Liver (tissue), 9 donors: ENCODE results near the gene CD40. TPM values are rescaled to one million over a fixed set of nuclear protein-coding genes. Genes with fewer than 3 reads are reported as not detected.

ENCODE experiments used
- DNase-seq: peaks from one replicate; pipeline ENCODE4 v3.0.0-alpha.2; 2017; ENCODE audit warnings: low spot score
- H3K27ac ChIP-seq, 2 donors: one replicate each; pipeline ENCODE4 v1.7.0; 2013; ENCODE audit warnings: inconsistent platforms in 2 of 2, low read length in 2 of 2, control low read depth in 1 of 2, low read depth in 1 of 2, mild to moderate bottlenecking in 1 of 2
- H3K27me3 ChIP-seq, 4 donors: one replicate each; pipeline versions ENCODE4 v1.6.1 to v1.7.0; 2013; ENCODE audit warnings: low read length in 3 of 4, inconsistent platforms in 1 of 4, mild to moderate bottlenecking in 1 of 4, moderate library complexity in 1 of 4; ENCODE audit not compliant: control insufficient read depth in 4 of 4, insufficient read depth in 4 of 4
- H3K36me3 ChIP-seq, 4 donors: one replicate each; pipeline versions ENCODE4 v1.6.1 to v1.7.0; 2013; ENCODE audit warnings: low read length in 3 of 4, mild to moderate bottlenecking in 3 of 4, low read depth in 1 of 4, moderate library complexity in 1 of 4; ENCODE audit not compliant: control insufficient read depth in 4 of 4, insufficient read depth in 3 of 4
- H3K4me1 ChIP-seq, 4 donors: one replicate each; pipeline versions ENCODE4 v1.6.1 to v1.7.0; 2013; ENCODE audit warnings: low read length in 3 of 4, mild to moderate bottlenecking in 3 of 4, moderate library complexity in 1 of 4; ENCODE audit not compliant: control insufficient read depth in 4 of 4, insufficient read depth in 4 of 4
- H3K4me3 ChIP-seq, 3 donors: one replicate each; pipeline versions ENCODE4 v1.6.1 to v1.7.0; 2013; ENCODE audit warnings: low read length in 3 of 3, control low read depth in 1 of 3, low read depth in 1 of 3, mild to moderate bottlenecking in 1 of 3
- H3K9ac ChIP-seq, 2 donors: one replicate each; pipeline ENCODE4 v1.7.0; 2013; ENCODE audit warnings: low read length in 2 of 2, mild to moderate bottlenecking in 2 of 2, moderate library complexity in 2 of 2, control low read depth in 1 of 2, low read depth in 1 of 2
- H3K9me3 ChIP-seq, 4 donors: one replicate each; pipeline versions ENCODE4 v1.6.1 to v1.7.0; 2013; ENCODE audit warnings: low read length in 3 of 4; ENCODE audit not compliant: control insufficient read depth in 4 of 4
- FOXA1 ChIP-seq: IDR thresholded peaks from 2 replicates; pipeline ENCODE4 v1.6.1; 2016; ENCODE audit warnings: antibody characterized with exemption
- FOXA2 ChIP-seq: IDR thresholded peaks from 2 replicates; pipeline ENCODE4 v1.6.1; 2016; ENCODE audit warnings: antibody characterized with exemption
- GABPA ChIP-seq, 2 donors: IDR thresholded peaks in 1 of 2; conservative IDR thresholded peaks in 1 of 2; 2 replicates each; pipeline ENCODE4 v1.6.1; 2016; ENCODE audit warnings: antibody characterized with exemption in 2 of 2, mild to moderate bottlenecking in 1 of 2, moderate library complexity in 1 of 2
- HNF4A ChIP-seq, 2 donors: conservative IDR thresholded peaks; 2 replicates each; pipeline ENCODE4 v1.6.1; 2016; ENCODE audit warnings: antibody characterized with exemption in 2 of 2, mild to moderate bottlenecking in 2 of 2
- HNF4G ChIP-seq: IDR thresholded peaks from 2 replicates; pipeline ENCODE4 v1.6.1; 2016; ENCODE audit warnings: antibody characterized with exemption
- JUND ChIP-seq, 2 donors: IDR thresholded peaks; 2 replicates each; pipeline ENCODE4 v1.6.1; 2016; ENCODE audit warnings: antibody characterized with exemption in 2 of 2
- MAX ChIP-seq: IDR thresholded peaks from 2 replicates; pipeline ENCODE4 v1.6.1; 2016; ENCODE audit warnings: antibody characterized with exemption
- NR2F2 ChIP-seq: IDR thresholded peaks from 2 replicates; pipeline ENCODE4 v1.6.1; 2016; ENCODE audit warnings: antibody characterized with exemption
- RAD21 ChIP-seq, 2 donors: IDR thresholded peaks; 2 replicates each; pipeline ENCODE4 v1.6.1; 2016; ENCODE audit warnings: antibody characterized with exemption in 2 of 2, mild to moderate bottlenecking in 2 of 2
- RXRA ChIP-seq, 2 donors: IDR thresholded peaks; 2 replicates each; pipeline ENCODE4 v1.6.1; 2017 to 2018; ENCODE audit warnings: antibody characterized with exemption in 2 of 2, mild to moderate bottlenecking in 1 of 2
- TAF1 ChIP-seq: conservative IDR thresholded peaks from 2 replicates; pipeline ENCODE4 v1.6.1; 2016; ENCODE audit warnings: antibody characterized with exemption, mild to moderate bottlenecking
- WGBS: extraction: QIAGEN DNeasy Blood & Tissue Kit; methylation state at CpG from one replicate; pipeline ENCODE4 v1.1.7; 2013; 5-methylcytosine and 5-hydroxymethylcytosine counted together
- polyA plus RNA-seq, 2 donors: library from polyadenylated mRNA; stranded (reverse) in 1 of 2; unstranded in 1 of 2; fragments of 200-250 nt in 1 of 2; fragments of >200 nt in 1 of 2; fragmentation: Nextera tagmentation in 1 of 2; extraction: Ambion mirVana in 1 of 2; gene quantifications; one replicate each; pipeline versions ENCODE4 v1.2.1 to v1.2.3, GENCODE V29; 2013 to 2015
- total RNA-seq, 2 donors: library from RNA; depleted of rRNA; stranded (reverse); fragments of >200 nt; gene quantifications; one replicate each; pipeline ENCODE4 v1.2.3, GENCODE V29; 2014
- TF ChIP-seq, protein P1 (sequence below): IDR thresholded peaks from 2 replicates; pipeline ENCODE4 v1.6.1; 2016; ENCODE audit warnings: antibody characterized with exemption
- TF ChIP-seq, protein P2 (sequence below): fragments of 150-350 bp; IDR thresholded peaks from 2 replicates; pipeline ENCODE4 v1.5.1; 2017; ENCODE audit warnings: improper control_type of control experiment, low read depth, low read length; ENCODE audit not compliant: missing input control
- TF ChIP-seq, protein P3 (sequence below): IDR thresholded peaks from 2 replicates; pipeline ENCODE4 v1.6.1; 2016; ENCODE audit warnings: antibody characterized with exemption, mild to moderate bottlenecking
- TF ChIP-seq, protein P4 (sequence below): IDR thresholded peaks from 2 replicates; pipeline ENCODE4 v1.6.1; 2016; ENCODE audit warnings: antibody characterized with exemption
- donor health status: healthy.
- donor health status: healthy.
- donor health status: healthy.
- donor health status: healthy.
- donor health status: healthy.

CD40 gene
- total and polyA plus RNA-seq, 4 donors: 2.2 to 9.4 (median 6.0) TPM

GRCh38 chr20:46159101-46159897 is 41.2 kb downstream of the CD40 start (continued):
- TF ChIP-seq, protein P1, sequence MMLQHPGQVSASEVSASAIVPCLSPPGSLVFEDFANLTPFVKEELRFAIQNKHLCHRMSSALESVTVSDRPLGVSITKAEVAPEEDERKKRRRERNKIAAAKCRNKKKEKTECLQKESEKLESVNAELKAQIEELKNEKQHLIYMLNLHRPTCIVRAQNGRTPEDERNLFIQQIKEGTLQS: no peak
- TF ChIP-seq JUND (IDR thresholded peaks at IDR 0.05): no peak
- TF ChIP-seq FOXA2: no peak
- no peak for TF ChIP-seq TAF1
- no peak for TF ChIP-seq RAD21 (IDR thresholded peaks at IDR 0.05)
- no peak for TF ChIP-seq GABPA (IDR thresholded peaks at IDR 0.05 in 1 of 2, conservative IDR thresholded peaks at IDR 0.05 in 1 of 2)
- no peak for TF ChIP-seq MAX

DNA sequence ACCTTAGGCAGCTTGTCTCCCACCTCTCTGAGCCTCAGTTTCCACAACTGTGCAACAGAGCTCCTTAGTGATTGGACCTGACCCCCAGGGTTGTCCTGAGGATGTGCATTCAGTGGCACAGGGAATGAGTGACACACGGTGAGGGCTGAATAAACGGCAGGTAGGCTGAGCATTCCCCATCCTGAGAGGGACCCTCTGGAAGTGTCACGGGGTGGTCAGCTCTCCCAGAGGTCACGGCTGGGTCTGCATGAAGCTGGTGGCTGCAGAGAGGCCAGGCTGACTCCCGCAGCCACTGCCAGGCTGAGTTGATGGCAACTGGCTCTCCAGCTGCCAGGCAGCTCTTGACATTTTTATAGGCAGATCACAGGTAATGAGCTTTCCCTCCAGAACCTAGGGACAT is 42.5 kb downstream of the CD40 start:
- Histone ChIP-seq H3K9me3 (no peaks in the 10 kb centered on the region), H3K27ac (no peak overlapping the region), H3K4me3 (no peak overlapping the region), H3K4me1 (no peaks in the 10 kb centered on the region), H3K36me3 (no peaks in the 10 kb centered on the region), H3K9ac (no peak overlapping the region), H3K27me3 (peaks cover 0 to 7% (median 0%) of the 10 kb centered on the region in 4 donors)
- 49% methylated on average over 5 of the region's 5 CpGs for WGBS
- TF ChIP-seq, protein P2, sequence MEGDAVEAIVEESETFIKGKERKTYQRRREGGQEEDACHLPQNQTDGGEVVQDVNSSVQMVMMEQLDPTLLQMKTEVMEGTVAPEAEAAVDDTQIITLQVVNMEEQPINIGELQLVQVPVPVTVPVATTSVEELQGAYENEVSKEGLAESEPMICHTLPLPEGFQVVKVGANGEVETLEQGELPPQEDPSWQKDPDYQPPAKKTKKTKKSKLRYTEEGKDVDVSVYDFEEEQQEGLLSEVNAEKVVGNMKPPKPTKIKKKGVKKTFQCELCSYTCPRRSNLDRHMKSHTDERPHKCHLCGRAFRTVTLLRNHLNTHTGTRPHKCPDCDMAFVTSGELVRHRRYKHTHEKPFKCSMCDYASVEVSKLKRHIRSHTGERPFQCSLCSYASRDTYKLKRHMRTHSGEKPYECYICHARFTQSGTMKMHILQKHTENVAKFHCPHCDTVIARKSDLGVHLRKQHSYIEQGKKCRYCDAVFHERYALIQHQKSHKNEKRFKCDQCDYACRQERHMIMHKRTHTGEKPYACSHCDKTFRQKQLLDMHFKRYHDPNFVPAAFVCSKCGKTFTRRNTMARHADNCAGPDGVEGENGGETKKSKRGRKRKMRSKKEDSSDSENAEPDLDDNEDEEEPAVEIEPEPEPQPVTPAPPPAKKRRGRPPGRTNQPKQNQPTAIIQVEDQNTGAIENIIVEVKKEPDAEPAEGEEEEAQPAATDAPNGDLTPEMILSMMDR: no peak
- no peak for TF ChIP-seq RXRA (IDR thresholded peaks at IDR 0.05)
- TF ChIP-seq, protein P3, sequence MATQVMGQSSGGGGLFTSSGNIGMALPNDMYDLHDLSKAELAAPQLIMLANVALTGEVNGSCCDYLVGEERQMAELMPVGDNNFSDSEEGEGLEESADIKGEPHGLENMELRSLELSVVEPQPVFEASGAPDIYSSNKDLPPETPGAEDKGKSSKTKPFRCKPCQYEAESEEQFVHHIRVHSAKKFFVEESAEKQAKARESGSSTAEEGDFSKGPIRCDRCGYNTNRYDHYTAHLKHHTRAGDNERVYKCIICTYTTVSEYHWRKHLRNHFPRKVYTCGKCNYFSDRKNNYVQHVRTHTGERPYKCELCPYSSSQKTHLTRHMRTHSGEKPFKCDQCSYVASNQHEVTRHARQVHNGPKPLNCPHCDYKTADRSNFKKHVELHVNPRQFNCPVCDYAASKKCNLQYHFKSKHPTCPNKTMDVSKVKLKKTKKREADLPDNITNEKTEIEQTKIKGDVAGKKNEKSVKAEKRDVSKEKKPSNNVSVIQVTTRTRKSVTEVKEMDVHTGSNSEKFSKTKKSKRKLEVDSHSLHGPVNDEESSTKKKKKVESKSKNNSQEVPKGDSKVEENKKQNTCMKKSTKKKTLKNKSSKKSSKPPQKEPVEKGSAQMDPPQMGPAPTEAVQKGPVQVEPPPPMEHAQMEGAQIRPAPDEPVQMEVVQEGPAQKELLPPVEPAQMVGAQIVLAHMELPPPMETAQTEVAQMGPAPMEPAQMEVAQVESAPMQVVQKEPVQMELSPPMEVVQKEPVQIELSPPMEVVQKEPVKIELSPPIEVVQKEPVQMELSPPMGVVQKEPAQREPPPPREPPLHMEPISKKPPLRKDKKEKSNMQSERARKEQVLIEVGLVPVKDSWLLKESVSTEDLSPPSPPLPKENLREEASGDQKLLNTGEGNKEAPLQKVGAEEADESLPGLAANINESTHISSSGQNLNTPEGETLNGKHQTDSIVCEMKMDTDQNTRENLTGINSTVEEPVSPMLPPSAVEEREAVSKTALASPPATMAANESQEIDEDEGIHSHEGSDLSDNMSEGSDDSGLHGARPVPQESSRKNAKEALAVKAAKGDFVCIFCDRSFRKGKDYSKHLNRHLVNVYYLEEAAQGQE: no peak
- no peak for TF ChIP-seq HNF4A (conservative IDR thresholded peaks at IDR 0.05)
- TF ChIP-seq TAF1: no peak
- TF ChIP-seq, protein P4, sequence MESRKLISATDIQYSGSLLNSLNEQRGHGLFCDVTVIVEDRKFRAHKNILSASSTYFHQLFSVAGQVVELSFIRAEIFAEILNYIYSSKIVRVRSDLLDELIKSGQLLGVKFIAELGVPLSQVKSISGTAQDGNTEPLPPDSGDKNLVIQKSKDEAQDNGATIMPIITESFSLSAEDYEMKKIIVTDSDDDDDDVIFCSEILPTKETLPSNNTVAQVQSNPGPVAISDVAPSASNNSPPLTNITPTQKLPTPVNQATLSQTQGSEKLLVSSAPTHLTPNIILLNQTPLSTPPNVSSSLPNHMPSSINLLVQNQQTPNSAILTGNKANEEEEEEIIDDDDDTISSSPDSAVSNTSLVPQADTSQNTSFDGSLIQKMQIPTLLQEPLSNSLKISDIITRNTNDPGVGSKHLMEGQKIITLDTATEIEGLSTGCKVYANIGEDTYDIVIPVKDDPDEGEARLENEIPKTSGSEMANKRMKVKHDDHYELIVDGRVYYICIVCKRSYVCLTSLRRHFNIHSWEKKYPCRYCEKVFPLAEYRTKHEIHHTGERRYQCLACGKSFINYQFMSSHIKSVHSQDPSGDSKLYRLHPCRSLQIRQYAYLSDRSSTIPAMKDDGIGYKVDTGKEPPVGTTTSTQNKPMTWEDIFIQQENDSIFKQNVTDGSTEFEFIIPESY: no peak
- TF ChIP-seq NR2F2: no peak
- no peak for TF ChIP-seq HNF4G
- TF ChIP-seq, protein P1: no peak
- no peak for TF ChIP-seq FOXA1
- no peak for TF ChIP-seq JUND (IDR thresholded peaks at IDR 0.05)
- no peak for DNase-seq
